Right ventricle myocardium superior (tissue), 1 donor: ENCODE measurements around the gene DNPH1. TPM values are rescaled to one million over a fixed set of nuclear protein-coding genes. Genes with fewer than 3 reads are reported as not detected.

ENCODE experiments used
- ATAC-seq: fragments of 200-7000 bp; cut with Tn5 transposase; one replicate; pipeline ENCODE4 v1.9.1; 2020; ENCODE audit warnings: mild to moderate bottlenecking; ENCODE audit not compliant: poor library complexity
- DNase-seq: peaks from one replicate; pipeline ENCODE4 v3.0.0-alpha.2; 2020
- intact Hi-C: fragments of 100-400 bp; cut with DNase I; formaldehyde crosslinking; loops from one replicate; pipeline ENCODE4 v1.11.2; 2022
- total RNA-seq: library from RNA; stranded (reverse); fragmentation: NEBNext Ultra II Directional; extraction: Animal tissue kit (Norgen Biotek cat#: 25700); gene quantifications from one replicate; pipeline ENCODE4 v1.2.1, GENCODE V29; 2021
- donor health status: DM: no; HTN: yes; CAD: no; lungs with severe emphysema.

Gene DNPH1
- total RNA-seq, 1 donor from 2014 or later: 31.5 TPM

DNA sequence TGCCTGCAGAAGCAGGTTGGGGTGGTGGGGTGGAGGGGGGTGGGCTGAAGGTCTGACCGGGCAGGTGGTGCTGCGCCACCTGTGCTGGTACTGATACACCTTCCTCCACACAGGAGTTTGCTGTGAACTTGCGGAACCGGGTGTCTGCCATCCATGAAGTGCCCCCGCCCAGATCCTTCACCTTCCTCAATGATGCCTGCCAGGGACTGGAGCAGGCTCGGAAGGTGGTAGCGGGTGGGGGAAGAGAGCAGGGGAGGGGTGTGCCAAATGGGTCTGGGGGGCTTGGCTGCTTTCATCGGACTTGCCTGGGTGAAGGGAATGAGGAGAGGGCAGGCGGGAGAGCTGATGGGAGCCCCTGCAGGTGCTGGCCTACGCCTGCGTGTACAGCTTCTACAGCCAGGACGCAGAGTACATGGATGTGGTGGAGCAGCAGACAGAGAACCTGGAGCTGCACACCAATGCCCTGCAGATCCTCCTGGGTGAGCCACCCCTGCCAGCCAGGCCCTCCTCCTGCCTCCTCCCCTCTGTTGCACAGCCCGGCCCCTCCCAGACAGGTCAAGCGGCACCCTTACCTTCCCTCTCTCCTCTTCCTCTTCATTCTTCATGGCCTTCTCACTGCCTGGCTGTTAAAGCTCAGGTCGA is 6.7 kb downstream of the DNPH1 start:
- ATAC-seq (no peak), DNase-seq (no peak)
- intact Hi-C loops: no loop called here

DNA sequence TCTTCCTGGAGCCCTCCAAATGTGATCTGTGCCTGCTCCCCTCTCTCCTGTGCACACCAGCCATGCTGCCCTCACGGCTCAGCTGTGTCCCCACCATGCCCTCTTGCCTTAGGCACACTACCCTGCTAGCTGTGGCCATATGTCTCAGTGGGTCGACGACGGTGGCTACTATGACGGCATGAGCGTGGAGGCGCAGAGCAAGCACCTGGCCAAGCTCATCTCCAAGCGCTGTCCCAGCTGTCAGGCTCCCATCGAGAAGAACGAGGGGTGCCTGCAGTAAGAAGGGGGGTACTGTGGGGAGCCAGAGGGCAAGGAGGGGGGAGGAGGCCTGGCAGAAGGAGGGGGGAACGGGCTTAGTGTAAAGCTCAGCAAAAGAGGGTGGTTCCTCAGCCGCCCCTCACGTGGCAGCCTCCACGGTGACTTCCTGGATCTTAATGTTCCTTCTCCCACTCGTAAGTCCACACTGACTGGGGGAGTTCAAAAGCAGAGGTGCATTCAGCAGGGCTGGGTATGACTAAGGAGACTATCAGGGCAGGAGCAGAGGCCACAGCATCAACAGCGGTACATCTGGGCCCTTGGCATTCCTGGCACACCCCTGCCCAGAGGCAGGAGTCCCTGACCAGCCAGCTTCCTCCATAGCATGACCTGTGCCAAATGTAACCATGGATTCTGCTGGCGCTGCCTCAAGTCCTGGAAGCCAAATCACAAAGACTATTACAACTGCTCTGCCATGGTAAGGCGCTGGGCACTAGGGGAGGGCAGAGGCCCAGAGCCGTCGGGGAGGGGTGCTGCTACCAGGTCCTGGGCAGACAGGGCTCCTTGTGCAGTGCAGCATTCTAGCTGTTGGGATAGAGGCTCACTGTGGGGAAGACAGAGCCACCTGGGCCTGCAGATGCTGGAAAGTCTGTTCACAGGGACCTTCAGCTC is 8.0 kb downstream of the DNPH1 start:
- DNase-seq: no peak
- ATAC-seq: peak; percentile 21

DNA sequence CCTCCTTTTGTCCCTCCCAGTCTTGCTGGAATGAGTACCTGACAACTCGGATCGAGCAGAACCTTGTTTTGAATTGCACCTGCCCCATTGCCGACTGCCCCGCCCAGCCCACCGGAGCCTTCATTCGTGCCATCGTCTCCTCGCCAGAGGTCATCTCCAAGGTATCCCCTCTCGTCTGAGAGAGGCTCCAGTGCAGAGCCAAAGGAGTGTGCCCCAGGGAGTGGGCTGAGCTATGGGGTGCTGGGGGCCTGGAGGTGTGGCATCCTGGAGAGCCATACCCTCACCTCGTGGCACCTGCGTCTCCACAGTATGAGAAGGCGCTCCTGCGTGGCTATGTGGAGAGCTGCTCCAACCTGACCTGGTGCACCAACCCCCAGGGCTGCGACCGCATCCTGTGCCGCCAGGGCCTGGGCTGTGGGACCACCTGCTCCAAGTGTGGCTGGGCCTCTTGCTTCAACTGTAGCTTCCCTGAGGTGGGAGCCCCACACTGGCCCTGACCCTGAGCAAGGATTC is 8.8 kb downstream of the DNPH1 start:
- intact Hi-C loops: no loop called here
- no peak for ATAC-seq
- DNase-seq: no peak

More for the DNA sequence above, 8.0 kb downstream of the DNPH1 start:
- intact Hi-C loops: no loop called here

DNA sequence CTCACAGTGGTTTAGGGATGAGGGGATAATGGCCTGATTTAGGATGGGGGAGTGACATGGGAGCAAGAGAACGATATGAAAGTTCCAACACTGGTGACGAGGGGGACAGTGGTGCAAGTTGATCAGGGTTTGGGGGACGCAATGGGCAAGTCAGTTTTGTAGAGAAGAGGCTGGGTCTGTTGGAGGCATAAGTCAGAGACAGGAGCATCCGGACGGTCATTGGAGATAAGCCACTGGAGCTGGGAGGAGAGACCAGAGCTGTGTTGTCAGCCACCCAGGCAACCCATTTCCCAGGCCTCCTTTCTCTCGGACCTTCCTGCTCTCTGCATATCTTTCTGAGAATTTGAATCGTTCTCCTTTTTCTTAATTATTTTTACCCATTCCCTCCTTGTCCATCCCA is 9.5 kb downstream of the DNPH1 start:
- intact Hi-C loops: no loop called here
- no peak for ATAC-seq
- no peak for DNase-seq

DNA sequence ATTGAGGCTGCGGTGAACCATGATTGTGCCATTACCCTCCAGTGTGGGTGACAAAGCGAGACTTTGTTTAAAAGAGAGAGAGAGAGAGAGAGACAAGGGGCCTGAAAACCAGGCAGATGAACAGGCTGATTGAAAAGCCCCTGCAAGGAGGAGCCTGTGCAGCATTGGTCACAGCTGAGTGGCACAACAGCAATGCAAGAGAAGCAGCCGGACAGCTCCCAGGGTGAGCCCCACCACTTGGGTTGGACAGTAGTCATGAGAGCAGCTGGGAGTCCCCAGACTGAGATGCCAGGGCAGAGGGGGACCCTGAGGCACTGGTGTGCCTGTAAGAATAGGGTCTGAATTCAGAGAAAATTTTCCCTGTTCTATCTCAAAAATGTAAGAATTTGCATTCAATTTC is 10.2 kb downstream of the DNPH1 start:
- ATAC-seq: no peak
- intact Hi-C loops: no loop called here
- DNase-seq: no peak

DNA sequence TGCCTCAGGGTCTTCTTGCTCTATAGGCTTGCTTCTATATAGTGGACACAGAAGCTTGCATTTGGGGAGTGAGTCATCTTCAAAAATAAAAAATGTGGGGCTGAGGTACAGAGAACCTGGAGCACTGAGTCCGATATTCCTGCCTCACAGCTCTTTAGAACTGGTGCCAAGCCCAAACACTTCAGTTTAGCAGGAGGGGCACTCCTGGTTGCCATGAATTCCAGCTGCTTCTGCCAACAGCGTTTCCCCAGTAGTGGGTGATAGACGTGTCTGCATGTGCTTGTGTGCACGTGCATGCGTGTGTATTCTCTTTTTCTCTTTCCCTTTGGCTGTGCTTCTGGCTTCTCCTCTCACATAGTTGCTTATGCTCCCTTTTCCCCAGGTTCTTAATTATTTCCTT is 11.9 kb downstream of the DNPH1 start:
- ATAC-seq (peak; percentile 49), DNase-seq (no peak)
- intact Hi-C loops: no loop called here

DNA sequence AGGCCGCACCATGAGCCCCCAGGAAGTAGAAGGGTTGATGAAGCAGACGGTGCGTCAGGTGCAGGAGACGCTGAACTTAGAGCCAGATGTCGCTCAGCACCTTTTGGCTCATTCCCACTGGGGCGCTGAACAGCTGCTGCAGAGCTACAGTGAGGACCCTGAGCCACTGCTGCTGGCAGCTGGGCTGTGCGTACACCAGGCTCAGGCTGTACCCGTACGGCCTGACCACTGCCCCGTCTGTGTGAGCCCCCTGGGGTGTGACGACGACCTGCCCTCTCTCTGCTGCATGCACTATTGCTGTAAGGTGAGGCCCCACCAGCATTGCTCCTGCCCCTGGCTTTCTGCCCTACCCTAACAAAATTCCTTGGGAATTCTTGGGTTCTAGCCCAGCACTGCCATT is 13.1 kb downstream of the DNPH1 start:
- ATAC-seq (no peak), DNase-seq (no peak)
- intact Hi-C loops: no loop called here

DNA sequence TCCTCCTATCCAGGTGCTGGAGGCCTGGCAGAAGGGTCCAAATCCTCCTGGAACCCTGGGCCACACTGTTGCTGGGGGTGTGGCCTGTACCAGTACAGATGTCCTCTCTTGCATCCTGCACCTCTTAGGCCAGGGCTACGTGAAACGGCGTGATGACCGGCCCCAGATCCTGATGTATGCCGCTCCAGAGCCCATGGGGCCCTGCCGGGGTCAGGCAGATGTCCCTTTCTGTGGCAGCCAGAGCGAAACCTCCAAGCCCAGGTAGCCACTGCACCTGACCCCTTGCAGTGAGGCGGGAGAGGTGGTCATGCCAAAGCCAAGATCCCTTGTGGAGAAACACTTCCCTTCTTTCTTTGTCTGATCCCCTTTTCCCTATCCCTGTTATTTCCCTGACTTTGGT is 14.2 kb downstream of the DNPH1 start:
- intact Hi-C loops: no loop called here
- no peak for DNase-seq
- ATAC-seq: no peak

DNA sequence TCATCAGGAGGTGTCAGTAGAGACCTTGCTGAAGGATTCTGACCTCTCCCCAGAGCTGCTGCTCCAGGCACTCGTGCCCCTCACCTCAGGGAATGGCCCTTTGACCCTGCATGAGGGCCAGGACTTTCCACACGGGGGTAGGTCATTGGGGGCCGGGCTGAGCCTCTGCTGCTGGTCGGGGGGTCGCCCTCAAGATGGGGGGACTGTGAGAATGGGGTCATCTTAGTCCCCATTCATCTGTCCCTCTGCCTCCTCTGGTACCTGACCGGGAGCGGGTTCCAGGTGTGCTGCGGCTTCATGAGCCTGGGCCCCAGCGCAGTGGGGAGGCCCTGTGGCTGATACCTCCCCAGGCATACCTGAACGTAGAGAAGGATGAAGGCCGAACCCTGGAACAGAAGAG is 15.8 kb downstream of the DNPH1 start:
- ATAC-seq: no peak
- no peak for DNase-seq
- intact Hi-C loops: no loop called here

DNA sequence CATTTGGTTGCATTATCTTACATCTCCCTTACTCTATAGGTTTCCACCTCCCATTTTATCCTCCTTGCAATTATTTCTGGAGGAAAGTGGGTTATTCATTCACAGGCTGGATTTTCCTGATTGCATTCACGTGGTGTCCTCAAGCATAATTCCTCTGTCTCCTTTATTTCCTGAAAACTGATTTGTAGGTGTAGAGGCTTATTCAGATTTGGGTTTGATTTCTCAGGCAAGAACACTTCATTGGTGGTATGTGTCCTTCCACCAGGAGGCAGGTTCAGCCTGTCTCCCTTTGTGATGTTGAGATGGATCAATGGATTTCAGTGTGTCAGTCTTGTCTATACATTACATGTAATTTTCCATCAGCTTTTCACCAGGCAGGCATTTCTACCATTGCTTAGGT is 17.3 kb downstream of the DNPH1 start:
- ATAC-seq (no peak), DNase-seq (no peak)
- intact Hi-C loops: no loop called here

DNA sequence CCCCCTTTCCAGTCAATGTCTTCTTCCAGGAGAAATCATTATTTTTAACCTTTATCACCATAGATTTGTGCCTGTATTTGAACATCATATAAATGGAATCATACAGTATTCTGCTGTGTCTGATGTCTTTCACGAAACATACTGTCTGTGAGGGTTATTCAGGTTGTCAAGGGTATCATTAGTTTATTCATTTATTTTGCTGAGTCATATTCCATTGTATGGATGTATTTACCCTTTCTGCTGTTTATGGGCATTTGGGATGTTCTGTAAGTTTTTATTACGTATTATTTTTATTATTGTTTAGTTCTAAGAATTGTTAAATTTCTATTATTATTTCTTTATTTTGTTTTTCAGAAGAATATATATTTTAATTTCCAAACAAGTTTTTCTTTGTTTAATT is 22.0 kb downstream of the DNPH1 start:
- ATAC-seq (no peak), DNase-seq (no peak)
- intact Hi-C loops: no loop called here

DNA sequence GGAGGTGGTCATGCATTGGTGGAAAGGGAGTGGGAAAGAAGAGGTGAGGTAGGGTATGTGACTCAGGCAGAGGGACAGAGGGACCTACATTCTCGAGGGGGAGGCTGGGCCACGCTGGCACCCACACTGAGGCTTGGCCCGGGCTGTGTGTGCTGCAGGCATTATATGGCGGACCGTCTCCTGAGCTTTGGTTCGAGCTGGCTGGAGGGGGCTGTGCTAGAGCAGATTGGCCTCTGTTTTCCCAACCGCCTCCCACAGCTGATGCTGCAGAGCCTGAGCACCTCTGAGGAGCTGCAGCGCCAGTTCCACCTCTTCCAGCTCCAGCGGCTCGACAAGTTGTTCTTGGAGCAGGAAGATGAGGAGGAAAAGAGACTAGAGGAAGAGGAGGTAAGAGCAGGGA is 23.4 kb downstream of the DNPH1 start:
- DNase-seq (no peak), ATAC-seq (no peak)
- intact Hi-C loops: no loop called here

DNA sequence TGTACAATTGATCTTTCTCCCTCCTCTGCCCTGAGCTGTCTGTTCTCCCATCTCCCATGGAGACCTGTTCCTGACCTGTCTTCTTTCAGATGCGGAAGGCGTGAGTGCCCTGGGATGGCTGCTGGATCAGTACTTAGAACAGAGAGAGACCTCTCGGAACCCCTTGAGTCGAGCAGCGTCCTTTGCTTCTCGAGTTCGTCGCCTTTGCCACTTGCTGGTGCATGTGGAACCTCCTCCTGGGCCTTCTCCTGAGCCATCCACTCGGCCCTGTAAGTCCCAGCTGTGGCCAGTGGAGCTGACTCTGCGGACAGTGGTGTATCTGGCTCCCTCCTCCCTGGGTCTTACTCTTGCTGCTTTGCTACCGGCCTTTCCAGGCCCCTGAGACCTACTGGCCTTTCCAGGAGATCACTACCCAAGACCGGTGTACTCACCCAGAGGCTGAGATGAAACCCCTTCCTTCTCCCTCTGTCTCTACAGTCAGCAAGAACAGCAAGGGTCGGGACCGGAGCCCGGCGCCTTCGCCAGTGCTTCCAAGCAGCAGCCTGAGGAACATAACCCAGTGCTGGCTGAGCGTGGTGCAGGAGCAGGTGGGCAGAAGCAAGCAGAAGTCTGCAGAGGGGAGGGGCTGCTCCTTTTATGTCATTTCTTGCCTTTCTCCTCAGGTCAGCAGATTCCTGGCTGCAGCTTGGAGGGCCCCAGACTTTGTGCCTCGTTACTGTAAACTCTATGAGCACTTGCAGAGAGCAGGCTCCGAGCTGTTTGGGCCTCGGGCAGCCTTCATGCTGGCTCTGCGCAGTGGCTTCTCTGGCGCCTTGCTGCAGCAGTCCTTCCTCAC is 24.8 kb downstream of the DNPH1 start:
- intact Hi-C loops: no loop called here
- DNase-seq: no peak
- no peak for ATAC-seq

DNA sequence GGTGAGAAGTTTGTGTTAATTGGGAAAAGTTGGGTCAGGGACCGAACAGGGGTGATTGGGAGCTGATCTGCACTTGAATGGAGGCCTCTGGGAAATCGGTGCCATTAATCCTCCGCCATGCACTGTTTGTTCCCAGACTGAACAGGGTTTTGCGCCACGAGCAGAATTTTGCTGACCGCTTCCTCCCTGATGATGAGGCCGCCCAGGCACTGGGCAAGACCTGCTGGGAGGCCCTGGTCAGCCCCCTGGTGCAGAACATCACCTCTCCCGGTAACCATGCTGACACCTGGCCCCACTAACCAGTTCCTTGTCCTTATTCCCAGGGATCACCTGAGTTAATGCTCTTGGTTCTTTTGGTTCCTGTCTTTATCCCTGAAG is 25.6 kb downstream of the DNPH1 start:
- ATAC-seq (no peak), DNase-seq (no peak)
- intact Hi-C loops: no loop called here

DNA sequence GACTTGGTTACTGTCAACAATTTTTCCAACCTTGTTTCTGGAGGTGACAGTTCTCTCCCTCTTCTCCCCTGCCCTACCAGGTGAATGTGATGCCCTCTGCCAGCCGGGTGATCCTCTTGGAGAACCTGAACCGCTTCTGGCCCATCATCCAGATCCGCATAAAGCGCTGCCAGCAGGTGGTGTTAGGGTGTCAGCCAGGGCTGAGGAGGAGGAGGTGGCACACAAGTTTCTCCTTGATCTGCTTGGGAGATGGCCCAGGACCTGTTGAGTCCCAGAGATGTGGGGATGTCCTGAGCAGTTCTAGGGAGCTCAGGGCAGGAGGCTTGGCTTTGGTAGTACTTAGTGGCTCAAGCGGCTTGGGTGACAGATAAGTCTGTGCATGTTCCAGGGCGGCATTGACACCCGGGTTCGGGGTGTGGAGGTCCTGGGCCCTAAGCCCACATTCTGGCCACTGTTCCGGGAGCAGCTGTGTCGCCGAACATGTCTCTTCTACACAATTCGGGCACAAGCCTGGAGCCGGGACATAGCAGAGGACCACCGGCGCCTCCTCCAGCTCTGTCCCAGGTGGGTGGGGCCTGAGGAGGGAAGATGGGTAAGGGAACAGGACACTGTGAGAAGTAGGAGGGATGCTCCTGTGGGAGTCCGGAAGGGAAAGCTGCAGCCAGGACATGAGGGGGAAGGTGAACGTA is 26.1 kb downstream of the DNPH1 start:
- ATAC-seq: no peak
- intact Hi-C loops: no loop called here
- no peak for DNase-seq

DNA sequence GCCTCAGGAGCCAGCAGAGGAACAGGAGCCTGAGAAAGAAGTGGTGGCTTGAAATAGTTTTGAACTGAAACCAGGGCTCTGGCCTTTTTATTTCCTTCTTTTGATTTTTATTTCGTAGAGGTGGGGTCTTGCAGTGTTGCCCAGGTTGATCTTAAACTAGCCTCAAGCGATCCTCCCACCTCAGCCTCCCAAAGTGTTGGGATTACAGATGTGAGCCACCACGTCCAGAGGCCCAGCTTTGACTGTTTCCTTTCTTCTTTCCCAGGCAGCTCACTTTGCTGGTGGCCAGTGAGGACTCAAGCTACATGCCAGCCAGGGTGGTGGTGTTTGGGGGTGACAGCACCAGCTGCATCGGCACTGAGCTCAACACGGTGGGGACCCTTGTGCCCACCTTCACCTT is 26.8 kb downstream of the DNPH1 start:
- intact Hi-C loops: no loop called here
- ATAC-seq (no peak), DNase-seq (no peak)

DNA sequence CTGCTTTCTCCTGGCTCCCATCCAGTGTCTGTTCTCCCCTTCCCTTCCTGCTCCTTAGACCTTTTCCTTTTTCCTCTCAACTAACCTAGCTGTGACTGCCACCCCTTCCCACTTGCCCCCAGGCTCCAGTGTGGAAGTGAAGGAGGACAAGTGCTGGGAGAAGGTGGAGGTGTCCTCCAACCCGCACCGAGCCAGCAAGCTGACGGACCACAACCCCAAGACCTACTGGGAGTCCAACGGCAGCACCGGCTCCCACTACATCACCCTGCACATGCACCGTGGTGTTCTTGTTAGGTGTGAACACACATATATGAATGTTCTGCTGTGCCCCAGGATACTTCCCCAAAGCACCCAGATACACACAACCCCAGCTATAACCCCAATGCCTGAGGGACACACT is 28.7 kb downstream of the DNPH1 start:
- no peak for ATAC-seq
- intact Hi-C loops: no loop called here
- DNase-seq: no peak

DNA sequence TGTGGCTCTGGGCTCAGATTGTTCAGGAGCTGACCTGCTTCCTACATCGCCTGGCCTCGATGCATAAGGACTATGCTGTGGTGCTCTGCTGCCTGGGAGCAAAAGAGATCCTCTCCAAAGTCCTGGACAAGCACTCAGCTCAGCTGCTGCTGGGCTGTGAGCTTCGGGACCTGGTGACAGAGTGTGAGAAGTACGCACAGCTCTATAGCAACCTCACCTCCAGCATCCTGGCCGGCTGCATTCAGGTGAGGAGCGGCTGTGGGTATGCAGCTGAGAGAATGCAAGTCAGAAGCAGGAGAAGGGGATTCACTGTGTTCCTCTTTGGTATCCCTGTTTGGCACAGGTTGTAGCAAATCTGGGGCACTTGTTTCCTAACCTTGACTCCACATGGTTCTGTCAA is 29.4 kb downstream of the DNPH1 start:
- ATAC-seq (no peak), DNase-seq (no peak)
- intact Hi-C loops: no loop called here

DNA sequence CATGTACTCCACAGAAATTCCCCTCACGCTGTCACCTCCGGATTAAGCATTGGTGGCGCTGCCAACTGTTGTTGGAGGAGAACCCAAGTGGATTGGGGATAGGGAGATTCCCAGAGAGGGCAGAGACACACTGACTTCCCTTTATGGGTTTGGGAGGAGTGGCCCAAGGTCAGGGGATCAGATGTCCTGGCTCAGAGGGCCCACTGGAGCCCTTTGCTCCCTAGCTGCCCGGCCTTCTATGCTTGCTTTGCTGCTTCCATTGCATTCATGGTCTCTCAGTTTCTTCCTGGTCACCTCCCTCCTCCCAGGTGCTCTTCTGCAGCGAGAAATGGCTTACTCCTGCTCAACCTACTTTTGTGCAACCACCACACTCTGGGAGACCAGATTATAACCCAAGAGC is 32.9 kb downstream of the DNPH1 start:
- ATAC-seq: no peak
- no peak for DNase-seq
- intact Hi-C loops: no loop called here
